CD14-positive monocyte (primary cell): Measurements from ENCODE around the gene LRP1. TPM values are rescaled to one million over a fixed set of nuclear protein-coding genes. Genes with fewer than 3 reads are reported as not detected.

Experiments
- DNase-seq, 3 donors: peaks; one replicate each; pipeline ENCODE4 v3.0.0-alpha.2; 2011 to 2022
- H2AFZ ChIP-seq: 2 replicates; pipeline ENCODE4 v1.6.0; 2012; ENCODE audit warnings: mild to moderate bottlenecking, low read depth, low read length, inconsistent platforms; ENCODE audit not compliant: insufficient read depth, poor library complexity, severe bottlenecking
- H3K27ac ChIP-seq, 2 donors: 1 replicate in 1 of 2; 2 replicates in 1 of 2; pipeline ENCODE4 v1.5.1; 2012 to 2013; ENCODE audit warnings: low read length in 2 of 2, control low read depth in 1 of 2, inconsistent platforms in 1 of 2, low read depth in 1 of 2, mild to moderate bottlenecking in 1 of 2
- H3K27me3 ChIP-seq, 2 donors: one replicate each; pipeline versions ENCODE4 v1.6.0 to v1.6.1; 2011 to 2013; ENCODE audit warnings: low read length in 2 of 2; ENCODE audit not compliant: control insufficient read depth in 2 of 2, insufficient read depth in 2 of 2
- H3K36me3 ChIP-seq, 2 donors: replicated peaks in 1 of 2; 1 replicate in 1 of 2; 2 replicates in 1 of 2; pipeline versions ENCODE4 v1.5.1 to v1.6.1; 2012 to 2013; ENCODE audit warnings: low read length in 2 of 2, control low read depth in 1 of 2, inconsistent platforms in 1 of 2, mild to moderate bottlenecking in 1 of 2; ENCODE audit not compliant: insufficient read depth in 2 of 2, control insufficient read depth in 1 of 2
- H3K4me1 ChIP-seq, 2 donors: 1 replicate in 1 of 2; 2 replicates in 1 of 2; pipeline versions ENCODE4 v1.5.1 to v1.6.1; 2012 to 2013; ENCODE audit warnings: low read length in 2 of 2, control low read depth in 1 of 2, inconsistent platforms in 1 of 2, mild to moderate bottlenecking in 1 of 2, moderate library complexity in 1 of 2; ENCODE audit not compliant: insufficient read depth in 2 of 2, control insufficient read depth in 1 of 2
- H3K4me2 ChIP-seq: replicated peaks from 2 replicates; pipeline ENCODE3; 2012; ENCODE audit warnings: low read length, moderate library complexity, mild to moderate bottlenecking; ENCODE audit not compliant: poor library complexity, severe bottlenecking; ENCODE audit errors: extremely low read depth
- H3K4me3 ChIP-seq, 3 experiments: fragments of 200-600 bp in 1 of 3; sonication (generic) in 1 of 3; replicated peaks in 1 of 3; 1 replicate in 2 of 3; 2 replicates in 1 of 3; pipeline ENCODE4 v1.5.1; 2011 to 2013; ENCODE audit warnings: low read length in 3 of 3, mild to moderate bottlenecking in 3 of 3, control low read depth in 2 of 3, low read depth in 2 of 3, inconsistent platforms in 1 of 3, moderate library complexity in 1 of 3
- H3K79me2 ChIP-seq: 2 replicates; pipeline ENCODE4 v1.6.0; 2012; ENCODE audit warnings: mild to moderate bottlenecking, control low read depth, inconsistent platforms, low read length, moderate library complexity; ENCODE audit not compliant: insufficient read depth
- H3K9ac ChIP-seq: 2 replicates; pipeline ENCODE4 v1.6.0; 2017; ENCODE audit warnings: low read length, mild to moderate bottlenecking; ENCODE audit not compliant: insufficient read depth, poor library complexity, severe bottlenecking
- H3K9me3 ChIP-seq, 2 donors: replicated peaks in 1 of 2; 1 replicate in 1 of 2; 2 replicates in 1 of 2; pipeline versions ENCODE4 v1.5.1 to v1.6.1; 2012 to 2013; ENCODE audit warnings: low read length in 2 of 2, control low read depth in 1 of 2; ENCODE audit not compliant: control insufficient read depth in 1 of 2, insufficient read depth in 1 of 2
- H4K20me1 ChIP-seq: 2 replicates; pipeline ENCODE4 v1.6.0; 2012; ENCODE audit warnings: mild to moderate bottlenecking, low read length, control low read depth, moderate library complexity; ENCODE audit not compliant: insufficient read depth
- H3K27ac Mint-ChIP-seq, 7 donors: one replicate each; pipeline ENCODE4 v1.8.0; 2020; ENCODE audit warnings: mild to moderate bottlenecking in 7 of 7, mixed read lengths in 7 of 7, moderate library complexity in 6 of 7, inconsistent platforms in 2 of 7
- H3K27me3 Mint-ChIP-seq, 3 donors: one replicate each; pipeline ENCODE4 v1.8.0; 2021 to 2022; ENCODE audit warnings: low read depth in 3 of 3, mild to moderate bottlenecking in 3 of 3, mixed read lengths in 3 of 3, moderate library complexity in 3 of 3, inconsistent platforms in 1 of 3
- H3K36me3 Mint-ChIP-seq, 2 donors: one replicate each; pipeline ENCODE4 v1.8.0; 2020; ENCODE audit warnings: mixed read lengths in 2 of 2, inconsistent platforms in 1 of 2, mild to moderate bottlenecking in 1 of 2
- H3K4me1 Mint-ChIP-seq: one replicate; pipeline ENCODE4 v1.8.0; 2020; ENCODE audit warnings: mild to moderate bottlenecking, mixed read lengths
- H3K4me3 Mint-ChIP-seq, 2 donors: one replicate each; pipeline ENCODE4 v1.8.0; 2020; ENCODE audit warnings: mild to moderate bottlenecking in 2 of 2, mixed read lengths in 2 of 2, moderate library complexity in 1 of 2
- H3K9me3 Mint-ChIP-seq, 7 donors: one replicate each; pipeline ENCODE4 v1.8.0; 2020 to 2022; ENCODE audit warnings: mixed read lengths in 7 of 7, mild to moderate bottlenecking in 6 of 7, moderate library complexity in 6 of 7, inconsistent platforms in 2 of 7
- WGBS: methylation state at CpG from one replicate; pipeline ENCODE4 v1.1.5; 2013; ENCODE audit warnings: missing lambda C conversion rate; ENCODE audit not compliant: insufficient coverage; 5-methylcytosine and 5-hydroxymethylcytosine counted together
- intact Hi-C, 2 donors: fragments of 100-400 bp; cut with micrococcal nuclease; formaldehyde crosslinking; loops; one replicate each; pipeline versions ENCODE4 v1.15.0 to v1.15.1; 2023
- polyA plus RNA-seq, 3 donors: library from polyadenylated mRNA; depleted of rRNA in 1 of 3; unstranded in 2 of 3; stranded (reverse) in 1 of 3; fragments of 300-500 nt in 2 of 3; fragments of >200 nt in 1 of 3; fragmentation: Illumina TruSeq in 2 of 3; gene quantifications; 1 replicate in 2 of 3; 2 replicates in 1 of 3; pipeline ENCODE4 v1.2.3, GENCODE V29; 2012 to 2021
- TF ChIP-seq, protein P1 (sequence below): fragments of 200-600 bp; IDR thresholded peaks from one replicate; pipeline ENCODE4 v1.8.0; 2022; ENCODE audit warnings: antibody characterized with exemption, mild to moderate bottlenecking

Gene LRP1
- polyA plus RNA-seq, 3 donors: 5.5 to 246 (median 10.5) TPM

DNA sequence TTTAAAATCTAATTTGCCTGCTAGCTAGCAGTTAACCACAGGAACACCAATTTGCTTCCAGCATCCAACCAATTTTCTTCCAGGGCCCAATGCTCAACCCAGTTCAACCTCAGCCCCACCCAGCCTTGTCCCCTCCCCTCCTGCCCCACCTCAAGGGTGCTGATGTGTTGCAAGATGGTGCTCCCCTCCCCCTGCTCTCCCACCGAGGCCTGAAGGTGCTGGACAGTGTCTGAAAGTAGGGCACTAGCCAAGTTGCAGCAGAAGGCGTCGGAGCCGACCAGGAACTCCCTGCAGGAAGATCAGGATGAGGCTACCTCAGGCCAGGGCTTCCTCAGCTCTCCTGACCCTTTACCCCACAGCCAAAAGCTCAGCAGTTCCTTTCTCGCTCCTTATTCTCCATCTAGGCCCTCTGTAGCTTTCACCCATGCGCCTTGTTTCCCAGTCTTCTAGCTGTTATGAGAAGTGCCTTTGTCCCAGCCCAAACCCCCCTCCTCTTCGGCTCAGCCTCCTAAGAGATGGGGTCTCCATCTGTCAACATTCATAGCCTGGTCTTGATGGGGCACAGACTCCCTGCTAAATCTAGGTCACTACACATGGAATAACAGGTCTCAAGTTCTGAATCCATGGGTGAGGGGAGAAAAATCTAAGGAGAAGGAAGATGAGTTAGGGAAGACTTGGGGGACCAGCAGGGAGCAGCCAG, 20.7 kb upstream of the LRP1 start:
- Mint-ChIP-seq H3K9me3 (peaks cover 0 to 2% (median 0%) of the 10 kb centered on the region in 7 donors), H3K36me3 (peaks cover 45 to 61% of the 10 kb centered on the region in 2 donors), H3K4me3 (no peak overlapping the region), H3K27me3 (peaks cover 0 to 5% (median 0%) of the 10 kb centered on the region in 3 donors), H3K27ac (peak overlapping the region in 4 of 7 donors; percentile 17 to 79 (median 44)), H3K4me1 (peaks cover 63% of the 10 kb centered on the region)
- WGBS: 88% methylated on average over 7 of the region's 7 CpGs
- Histone ChIP-seq H2AFZ (no peak overlapping the region), H3K9ac (no peak overlapping the region), H3K27me3 (no peaks in the 10 kb centered on the region), H3K4me3 (no peak overlapping the region), H3K9me3 (no peaks in the 10 kb centered on the region), H3K4me1 (peaks cover 37 to 74% of the 10 kb centered on the region in 2 donors), H3K79me2 (peaks cover 63% of the 10 kb centered on the region), H3K36me3 (peaks cover 46 to 59% of the 10 kb centered on the region in 2 donors), H4K20me1 (peaks cover 77% of the 10 kb centered on the region), H3K4me2 (no peak overlapping the region), H3K27ac (peak overlapping the region in 1 of 2 donors; percentile 59)
- TF ChIP-seq, protein P1, sequence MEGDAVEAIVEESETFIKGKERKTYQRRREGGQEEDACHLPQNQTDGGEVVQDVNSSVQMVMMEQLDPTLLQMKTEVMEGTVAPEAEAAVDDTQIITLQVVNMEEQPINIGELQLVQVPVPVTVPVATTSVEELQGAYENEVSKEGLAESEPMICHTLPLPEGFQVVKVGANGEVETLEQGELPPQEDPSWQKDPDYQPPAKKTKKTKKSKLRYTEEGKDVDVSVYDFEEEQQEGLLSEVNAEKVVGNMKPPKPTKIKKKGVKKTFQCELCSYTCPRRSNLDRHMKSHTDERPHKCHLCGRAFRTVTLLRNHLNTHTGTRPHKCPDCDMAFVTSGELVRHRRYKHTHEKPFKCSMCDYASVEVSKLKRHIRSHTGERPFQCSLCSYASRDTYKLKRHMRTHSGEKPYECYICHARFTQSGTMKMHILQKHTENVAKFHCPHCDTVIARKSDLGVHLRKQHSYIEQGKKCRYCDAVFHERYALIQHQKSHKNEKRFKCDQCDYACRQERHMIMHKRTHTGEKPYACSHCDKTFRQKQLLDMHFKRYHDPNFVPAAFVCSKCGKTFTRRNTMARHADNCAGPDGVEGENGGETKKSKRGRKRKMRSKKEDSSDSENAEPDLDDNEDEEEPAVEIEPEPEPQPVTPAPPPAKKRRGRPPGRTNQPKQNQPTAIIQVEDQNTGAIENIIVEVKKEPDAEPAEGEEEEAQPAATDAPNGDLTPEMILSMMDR: no peak
- no peak for DNase-seq
- intact Hi-C loops: no loop called here

DNA sequence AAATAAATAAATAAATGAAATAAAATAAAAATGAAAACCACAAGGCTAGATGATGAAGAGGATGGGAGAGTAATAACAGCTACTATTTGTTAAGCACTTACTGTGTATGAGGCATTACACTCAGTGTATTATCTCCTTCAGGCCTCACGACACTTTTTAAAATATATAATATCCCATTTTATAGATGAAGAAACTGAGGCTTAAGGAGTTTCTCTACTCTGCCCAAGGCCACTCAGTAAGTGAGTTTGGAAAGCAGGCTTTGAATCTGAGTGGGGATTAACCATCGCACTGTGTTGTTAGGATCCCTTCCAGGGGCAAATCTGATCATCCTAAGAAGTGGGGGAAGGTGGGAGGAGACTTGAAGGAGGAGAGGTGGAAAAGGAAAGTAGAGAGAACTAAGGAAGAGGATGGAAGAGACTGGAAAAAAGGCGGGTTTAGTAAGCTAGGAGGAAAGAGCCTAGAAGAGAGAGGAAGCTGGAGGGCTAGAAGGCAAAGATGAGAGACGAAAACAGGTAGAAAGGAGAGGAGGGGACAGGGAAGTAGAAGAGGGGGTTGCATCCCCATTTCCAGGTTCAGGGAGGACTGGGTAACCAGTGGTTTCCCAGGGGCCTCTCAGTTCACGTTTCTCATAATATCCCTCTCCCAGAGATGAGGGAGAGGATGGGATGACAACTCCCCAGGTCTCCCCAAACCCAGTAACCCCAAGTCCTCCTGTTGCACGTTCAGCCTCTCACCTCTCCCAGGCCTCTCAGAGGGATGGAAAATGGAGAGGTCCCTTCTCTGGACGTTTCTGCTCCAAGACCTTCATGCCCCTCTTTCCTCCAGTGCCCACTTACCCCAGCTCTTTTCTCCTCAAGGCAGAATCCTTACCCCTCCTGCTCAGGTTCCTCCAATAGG, 18.8 kb upstream of the LRP1 start:
- Histone ChIP-seq H3K4me3 (peak overlapping the region; percentile 69 to 100 (median 75)), H3K27ac (peak overlapping the region; percentile 100), H4K20me1 (peaks cover 59% of the 10 kb centered on the region), H3K4me1 (peaks cover 39 to 72% of the 10 kb centered on the region in 2 donors), H3K9ac (peak overlapping the region; percentile 97), H3K9me3 (no peaks in the 10 kb centered on the region), H3K4me2 (peak overlapping the region; percentile 95), H3K79me2 (peaks cover 63% of the 10 kb centered on the region), H2AFZ (no peak overlapping the region), H3K27me3 (no peaks in the 10 kb centered on the region), H3K36me3 (peaks cover 40 to 43% of the 10 kb centered on the region in 2 donors)
- intact Hi-C loops: loop anchor here (5.0 kb wide), 2 partner anchors 32 to 37 kb away; partner anchors contain the start of gene NEMP1 (in 1 of the 2)
- peak overlapping the region; percentile 95 to 100 (median 99) for H3K27ac Mint-ChIP-seq
- peaks cover 37 to 44% of the 10 kb centered on the region in 2 donors for H3K36me3 Mint-ChIP-seq
- peak overlapping the region; percentile 98 to 99 for H3K4me3 Mint-ChIP-seq
- no peaks in the 10 kb centered on the region for H3K9me3 Mint-ChIP-seq
- H3K27me3 Mint-ChIP-seq: peaks cover 0 to 5% (median 0%) of the 10 kb centered on the region in 3 donors
- TF ChIP-seq, protein P1: no peak
- DNase-seq: no peak
- H3K4me1 Mint-ChIP-seq: peaks cover 65% of the 10 kb centered on the region
- 73% methylated on average over 3 of the region's 7 CpGs for WGBS
